Amygdala (tissue), 56 donors: ENCODE results near the gene CACNA2D4.
"Not testable (repeated sequence)": the region's sequence is repeated elsewhere in the genome, so short reads cannot be mapped to it uniquely, and the experiment has no call there.

ENCODE experiments used
- DNase-seq, 56 donors: peaks; one replicate each; lab custom pipeline; 2025; lab: John Stamatoyannopoulos, UW

The CACNA2D4 gene

DNA sequence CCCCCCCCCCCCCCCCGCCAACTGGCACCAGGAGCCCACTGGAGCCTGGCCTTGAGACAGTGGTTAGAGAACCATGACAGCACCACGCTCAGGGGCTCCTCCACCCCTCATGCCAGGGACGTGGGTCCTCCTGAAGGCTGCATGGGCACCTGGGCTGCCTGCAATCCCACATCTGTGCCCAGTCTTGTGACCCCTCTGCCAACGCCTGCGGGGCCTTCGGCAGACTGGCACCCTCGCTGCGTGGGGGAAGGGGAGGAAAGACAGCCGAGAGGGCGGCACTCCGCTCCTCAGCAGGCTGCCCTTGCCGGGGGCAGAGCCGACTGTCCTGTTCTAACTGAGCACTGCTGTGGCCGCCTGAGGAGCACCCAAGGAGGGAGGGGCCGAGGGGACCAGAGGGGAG, 92.1 kb downstream of the CACNA2D4 start:
- no peak for DNase-seq

- DNase-seq, result no peak
Observed at GRCh38 chr12:1825382-1826102, 92.9 kb downstream of the CACNA2D4 start.

GRCh38 chr12:1823237-1823636, 95.2 kb downstream of the CACNA2D4 start:
- DNase-seq, result no peak

- no peak for DNase-seq
Observed at GRCh38 chr12:1822699-1823098, 95.8 kb downstream of the CACNA2D4 start.

- DNase-seq, result peak in 17 of 56 donors; percentile 11 to 62 (median 37)
Observed at GRCh38 chr12:1821805-1822204, 96.6 kb downstream of the CACNA2D4 start.

DNA sequence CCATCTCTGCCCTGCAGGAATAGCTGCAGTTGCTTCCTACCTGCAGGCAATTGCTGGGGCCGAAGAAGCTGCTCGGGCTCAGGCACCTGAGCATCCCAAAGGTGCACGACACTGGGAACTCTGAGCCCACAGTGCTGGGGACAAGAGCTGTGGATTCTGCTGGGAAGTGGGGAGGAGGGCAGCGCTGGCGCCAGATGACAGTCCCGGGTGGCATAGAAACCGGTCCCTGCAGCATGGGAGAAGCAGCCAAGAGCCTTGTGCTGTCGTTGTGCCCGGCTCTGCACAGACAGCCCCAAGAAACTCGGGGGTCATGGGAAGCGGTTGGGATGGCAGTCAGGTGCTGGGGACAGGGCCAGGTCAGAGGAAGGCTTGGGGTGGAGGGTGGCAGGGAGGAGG, 97.6 kb downstream of the CACNA2D4 start:
- peak in 3 of 56 donors; percentile 20 to 44 (median 29) for DNase-seq

- DNase-seq, result peak in 12 of 56 donors; percentile 16 to 59 (median 29)
Observed at GRCh38 chr12:1820191-1820895, 98.1 kb downstream of the CACNA2D4 start, which contains the start of gene LRTM2. Gene LRTM2, plus strand, starts transcription at chr12:1820565. Its CDS starts 7,584 bp downstream, at chr12:1828149.

DNA sequence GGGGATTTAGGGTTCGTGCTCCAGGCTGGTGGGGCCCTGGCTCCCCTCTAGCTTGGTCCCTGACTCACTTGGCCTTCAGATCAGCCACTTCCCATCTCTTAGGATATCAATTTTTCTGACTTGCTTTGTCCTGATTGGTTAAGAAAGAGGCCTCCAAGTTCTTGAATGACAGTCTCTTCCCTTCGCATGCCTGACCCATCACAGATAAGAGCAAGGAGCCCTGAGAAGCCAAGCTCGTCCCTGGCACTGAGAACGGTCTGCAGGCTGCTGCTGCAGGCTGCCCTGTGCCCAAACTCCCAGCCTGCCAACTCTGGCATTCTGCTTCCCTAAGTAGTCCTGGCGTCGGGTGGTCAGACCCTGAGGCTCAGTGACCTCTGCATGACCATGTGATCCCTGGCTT, 98.9 kb downstream of the CACNA2D4 start:
- no peak for DNase-seq

- DNase-seq, result no peak
Observed at GRCh38 chr12:1819050-1819449, 99.4 kb downstream of the CACNA2D4 start.

DNA sequence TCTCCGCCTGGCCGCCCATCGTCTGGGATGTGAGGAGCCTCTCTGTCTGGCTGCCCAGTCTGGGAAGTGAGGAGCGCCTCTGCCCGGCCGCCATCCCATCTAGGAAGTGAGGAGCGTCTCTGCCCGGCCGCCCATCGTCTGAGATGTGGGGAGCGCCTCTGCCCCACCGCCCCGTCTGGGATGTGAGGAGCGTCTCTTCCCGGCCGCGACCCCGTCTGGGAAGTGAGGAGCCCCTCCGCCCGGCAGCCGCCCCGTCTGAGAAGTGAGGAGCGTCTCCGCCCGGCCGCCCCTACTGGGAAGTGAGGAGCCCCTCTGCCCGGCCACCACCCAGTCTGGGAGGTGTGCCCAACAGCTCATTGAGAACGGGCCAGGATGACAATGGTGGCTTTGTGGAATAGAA, 100.5 kb downstream of the CACNA2D4 start:
- not testable (repeated sequence) for DNase-seq

DNA sequence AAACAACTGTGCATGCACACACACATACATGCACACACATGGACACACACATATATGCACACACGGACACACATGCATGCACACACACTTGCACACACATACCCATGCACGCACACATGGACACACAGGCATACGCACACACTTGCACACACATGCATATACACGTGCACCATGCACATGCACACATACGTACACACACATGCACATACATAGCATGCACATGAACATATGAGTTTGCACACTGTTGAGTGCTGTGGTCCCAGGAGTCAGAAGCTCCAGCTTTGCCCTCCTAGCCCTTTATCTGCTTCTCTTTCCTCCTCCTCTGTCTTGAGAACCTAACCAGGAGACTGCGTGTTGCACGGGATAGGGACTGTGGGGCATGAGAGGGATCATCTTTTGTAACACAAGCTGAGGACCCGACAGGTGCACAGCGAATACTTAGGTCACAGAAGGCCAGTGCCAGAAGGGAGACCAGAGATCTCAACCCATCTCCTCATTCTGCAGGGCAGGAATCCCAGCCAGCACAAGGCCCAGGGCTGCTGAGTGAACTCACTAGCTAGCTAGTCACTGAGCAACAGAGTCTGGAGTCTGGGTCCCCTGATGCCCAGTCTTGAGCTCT, 101.6 kb downstream of the CACNA2D4 start:
- no peak for DNase-seq

GRCh38 chr12:1815814-1816729, 102.4 kb downstream of the CACNA2D4 start:
- no peak for DNase-seq

- no peak for DNase-seq
Observed at GRCh38 chr12:1815108-1815507, 103.3 kb downstream of the CACNA2D4 start.

DNA sequence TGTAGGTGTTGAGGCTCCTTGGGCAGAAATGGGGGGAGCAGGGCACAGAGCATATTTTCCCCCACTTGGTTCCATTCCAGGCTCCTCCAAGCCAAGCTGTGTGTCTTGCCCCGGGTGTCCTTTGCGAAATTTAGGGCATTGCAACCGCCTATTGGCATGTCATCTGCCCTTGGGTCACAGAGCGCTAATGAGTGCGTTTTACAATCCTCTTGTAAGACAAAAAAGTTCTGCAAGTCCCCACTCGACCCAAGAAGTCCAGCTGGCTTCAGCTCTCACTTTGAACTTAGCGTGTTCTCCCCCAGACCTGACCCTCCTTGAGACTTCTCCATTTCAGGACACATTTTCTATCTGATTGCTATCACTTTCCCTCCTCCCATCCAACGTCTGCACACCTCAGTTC, 104.2 kb downstream of the CACNA2D4 start:
- DNase-seq, result no peak

GRCh38 chr12:1812650-1813302, 105.7 kb downstream of the CACNA2D4 start:
- peak in 2 of 56 donors; percentile 33 to 54 for DNase-seq

DNA sequence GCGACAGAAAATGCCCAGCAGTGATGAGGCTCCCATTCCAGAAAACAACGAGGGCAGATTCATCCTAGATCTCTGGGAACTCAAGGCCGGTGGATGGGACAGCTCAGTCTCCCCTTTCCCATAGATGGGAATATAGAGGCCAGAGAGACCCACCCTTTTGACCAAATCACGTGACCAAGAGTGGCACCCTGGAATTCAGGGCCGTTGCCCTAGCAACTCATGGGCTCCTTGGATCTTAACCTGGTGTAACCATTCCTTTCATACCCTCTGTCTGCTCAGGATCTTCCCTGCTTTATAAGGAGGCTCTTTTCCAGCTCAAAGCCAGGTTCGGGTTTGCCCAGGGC, 106.5 kb downstream of the CACNA2D4 start:
- no peak for DNase-seq

GRCh38 chr12:1811281-1811947, 107.0 kb downstream of the CACNA2D4 start:
- no peak for DNase-seq

- DNase-seq, result no peak
Observed at GRCh38 chr12:1810931-1811280, 107.5 kb downstream of the CACNA2D4 start.

DNA sequence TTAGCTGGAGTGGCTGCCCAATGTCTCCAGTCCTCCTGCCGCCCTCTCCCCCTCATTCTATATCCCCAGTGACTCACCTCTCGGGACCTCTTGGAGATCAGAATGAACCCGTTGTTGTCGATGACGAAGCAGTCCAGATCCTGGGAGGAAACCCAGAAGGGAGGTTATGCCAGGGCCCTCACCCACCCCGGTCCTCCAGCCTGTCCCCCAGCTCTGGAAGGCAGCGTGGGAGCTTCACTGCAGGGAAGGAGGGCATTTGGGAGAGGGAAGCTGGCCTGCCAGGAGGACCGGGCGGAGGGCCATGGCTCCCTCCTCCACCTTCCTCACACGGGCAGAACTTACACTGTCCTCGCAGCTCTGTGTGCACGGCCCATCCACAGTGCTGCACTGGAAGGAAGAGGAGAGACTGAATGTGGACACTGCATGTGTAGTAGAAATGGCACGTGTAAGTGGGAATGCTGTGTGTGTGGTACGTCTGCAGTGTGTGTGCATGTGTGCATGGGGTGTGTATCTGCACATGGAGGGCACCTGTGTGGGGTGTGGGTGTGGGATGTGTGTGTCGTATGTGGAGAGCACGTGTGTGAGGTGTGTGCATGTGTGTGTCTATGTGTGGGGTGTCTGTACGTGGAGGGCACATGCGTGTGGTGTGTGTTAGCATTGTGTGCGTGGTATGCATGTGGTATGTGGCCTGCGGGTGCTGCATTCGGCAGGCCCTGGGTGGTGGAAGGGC, 108.1 kb downstream of the CACNA2D4 start:
- DNase-seq, result no peak
